ENCODE measurements around the gene TXNDC15. TPM values are rescaled to one million over a fixed set of nuclear protein-coding genes. Genes with fewer than 3 reads are reported as not detected.

The TXNDC15 gene
- total RNA-seq, 1 experiment from 2014 or later = 47.4 TPM

DNA sequence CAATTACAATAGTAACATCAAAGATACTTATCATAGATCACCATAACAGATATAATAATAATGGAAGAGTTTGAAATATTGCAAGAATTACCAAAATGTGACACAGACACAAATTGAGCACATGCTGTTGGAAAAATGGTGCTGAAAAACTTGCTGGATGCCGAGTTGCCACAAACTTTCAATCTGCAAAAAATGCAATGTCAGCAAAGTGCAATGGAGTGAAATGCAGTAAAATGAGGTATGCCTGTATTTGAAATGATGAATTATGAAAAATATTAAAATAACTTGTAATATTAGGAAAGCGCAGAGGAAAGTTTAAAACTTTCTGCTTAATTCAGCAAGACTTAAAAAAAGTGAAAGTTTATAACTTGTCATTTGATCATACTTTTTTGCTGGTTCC, 18.8 kb downstream of the TXNDC15 start:
- intact Hi-C loops (cut with micrococcal nuclease; ENCODE audit: unreplicated experiment) = no loop called here

DNA sequence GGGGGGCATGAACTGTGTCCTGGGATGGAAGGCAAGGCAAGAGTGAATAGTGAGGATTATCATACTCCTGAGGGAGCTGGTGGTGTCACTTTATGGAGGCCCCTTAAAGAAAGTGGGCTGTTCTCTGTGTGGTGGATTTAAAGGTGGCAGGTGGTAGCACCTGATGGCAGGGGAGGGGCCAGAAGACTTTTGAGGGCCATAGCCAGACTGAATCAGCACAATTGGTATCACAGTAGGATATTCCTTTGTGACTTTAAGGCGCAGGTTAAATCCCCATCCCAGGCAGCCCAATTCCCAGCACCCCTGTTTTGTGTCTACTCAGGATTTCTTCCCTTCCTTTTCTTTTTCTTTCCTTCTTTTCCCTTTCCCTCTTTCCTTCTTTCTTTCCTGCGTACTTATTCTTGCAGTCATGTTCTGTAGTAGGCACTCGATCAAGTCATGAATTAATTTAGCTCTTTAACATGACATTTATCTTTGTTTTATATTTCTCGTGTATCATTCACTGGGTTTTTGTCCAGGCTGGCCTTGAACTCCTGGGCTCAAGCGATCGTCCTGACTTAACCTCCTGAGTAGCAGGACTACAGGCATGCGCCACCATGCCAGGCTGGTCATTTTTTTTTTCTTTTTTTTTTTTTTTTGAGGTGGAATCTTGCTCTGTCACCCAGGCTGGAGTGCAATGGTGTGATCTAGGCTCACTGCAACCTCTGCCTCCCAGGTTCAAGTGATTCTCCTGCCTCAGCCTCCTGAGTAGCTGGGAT, 19.8 kb downstream of the TXNDC15 start:
- H3K9me3 ChIP-seq (ENCODE audit: control insufficient read depth, insufficient read depth, low read depth, low read length) = no peaks in the 10 kb centered on the region
- CTCF ChIA-PET = no interaction called here
- no peak overlapping the region for H3K27ac ChIP-seq (ENCODE audit: low read length)
- DNase-seq (ENCODE audit: low read depth, low spot score) (no peak), ATAC-seq (no peak)
- no TSS peak for BruUV-seq (replicated peaks)
- H3K4me3 ChIP-seq (ENCODE audit: low read depth in 2 of 2, low read length in 2 of 2) = no peak overlapping the region
- intact Hi-C loops (cut with micrococcal nuclease; ENCODE audit: unreplicated experiment) (no loop called here), in situ Hi-C loops (cut with HindIII; ENCODE audit: low pct_unique_long_range_greater_than_20kb, low sequenced_read_pairs) (no loop called here)
- POLR2A ChIA-PET = no interaction called here
- H3K4me1 ChIP-seq (ENCODE audit: control insufficient read depth, insufficient read depth, low read length) = no peaks in the 10 kb centered on the region
- TF ChIP-seq POLR2AphosphoS5 (IDR thresholded peaks at IDR 0.05; ENCODE audit: low read depth, low read length) = no peak
- no peaks in the 10 kb centered on the region for H3K27me3 ChIP-seq (ENCODE audit: control insufficient read depth, insufficient read depth, low read length)
- no peaks in the 10 kb centered on the region for H3K36me3 ChIP-seq (ENCODE audit: control insufficient read depth, insufficient read depth, low read length)

More for the DNA sequence above, 18.8 kb downstream of the TXNDC15 start:
- TF ChIP-seq POLR2AphosphoS5 (IDR thresholded peaks at IDR 0.05; ENCODE audit: low read depth, low read length) = no peak
- Histone ChIP-seq H3K27me3 (ENCODE audit: control insufficient read depth, insufficient read depth, low read length) (no peaks in the 10 kb centered on the region), H3K9me3 (ENCODE audit: control insufficient read depth, insufficient read depth, low read depth, low read length) (no peaks in the 10 kb centered on the region), H3K4me1 (ENCODE audit: control insufficient read depth, insufficient read depth, low read length) (no peaks in the 10 kb centered on the region), H3K27ac (ENCODE audit: low read length) (no peak overlapping the region), H3K4me3 (ENCODE audit: low read depth in 2 of 2, low read length in 2 of 2) (no peak overlapping the region), H3K36me3 (ENCODE audit: control insufficient read depth, insufficient read depth, low read length) (no peaks in the 10 kb centered on the region)
- POLR2A ChIA-PET = no interaction called here
- no TSS peak for BruUV-seq (replicated peaks)
- ATAC-seq (no peak), DNase-seq (ENCODE audit: low read depth, low spot score) (no peak)
- CTCF ChIA-PET = interaction anchor here (0.6 kb wide), 2 partner anchors 9 to 55 kb away, joined by 3 to 4 read pairs; no protein-coding TSS in a partner anchor
- in situ Hi-C loops (cut with HindIII; ENCODE audit: low pct_unique_long_range_greater_than_20kb, low sequenced_read_pairs) = no loop called here

DNA sequence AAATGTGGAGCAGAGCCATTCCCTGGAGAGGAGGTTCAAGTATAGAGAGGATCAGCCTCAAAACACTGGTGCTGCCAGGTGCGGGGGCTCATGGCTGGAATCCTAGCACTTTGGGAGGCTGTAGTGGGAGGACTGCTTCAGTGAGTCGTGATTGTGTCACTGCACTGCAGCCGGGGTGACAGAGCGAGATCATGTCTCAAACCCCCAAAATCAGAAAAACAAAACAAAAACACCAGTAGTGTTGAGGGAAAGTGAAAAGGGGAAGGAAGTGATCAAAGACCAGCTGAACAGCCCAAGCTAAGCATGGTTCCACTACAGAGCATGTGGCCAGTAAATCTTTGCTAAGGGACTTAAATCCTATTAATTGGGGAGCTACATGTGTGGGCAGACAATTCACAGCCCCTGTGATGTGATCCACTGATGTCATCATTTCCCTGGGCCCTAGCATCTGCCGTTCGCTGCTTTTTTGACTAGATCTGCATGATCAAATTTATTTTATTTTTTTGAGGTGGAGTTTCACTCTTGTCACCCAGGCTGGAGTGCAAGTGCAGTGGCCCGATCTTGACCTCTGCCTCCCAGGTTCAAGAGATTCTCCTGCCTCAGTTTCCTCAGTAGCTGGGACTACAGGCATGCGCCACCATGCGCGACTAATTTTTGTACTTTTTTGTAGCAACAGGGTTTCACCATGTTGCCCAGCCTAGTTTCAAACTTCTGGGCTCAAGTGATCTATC, 28.1 kb downstream of the TXNDC15 start:
- ChIA-PET POLR2A (interaction anchor here (0.8 kb wide), 1 partner anchor 11 kb away, joined by 3 read pairs; no protein-coding TSS in a partner anchor), CTCF (interaction anchor here (1.0 kb wide), 1 partner anchor 9 kb away, joined by 3 read pairs; no protein-coding TSS in a partner anchor)
- no TSS peak for BruUV-seq (replicated peaks)
- in situ Hi-C loops (cut with HindIII; ENCODE audit: low pct_unique_long_range_greater_than_20kb, low sequenced_read_pairs) (no loop called here), intact Hi-C loops (cut with micrococcal nuclease; ENCODE audit: unreplicated experiment) (no loop called here)
- ATAC-seq = no peak
- H3K4me3 ChIP-seq (ENCODE audit: low read depth in 2 of 2, low read length in 2 of 2) = no peak overlapping the region
- peaks cover 7% of the 10 kb centered on the region; the same call in 1 of the 2 replicates for H3K4me1 ChIP-seq (ENCODE audit: control insufficient read depth, insufficient read depth, low read length)
- no peak for TF ChIP-seq TCF7L2 (IDR thresholded peaks at IDR 0.05; ENCODE audit: low read depth, low read length)
- TF ChIP-seq SIN3A (IDR thresholded peaks at IDR 0.05; ENCODE audit: borderline replicate concordance, insufficient read depth, low read depth, low read length) = no peak
- TF ChIP-seq, protein P1, sequence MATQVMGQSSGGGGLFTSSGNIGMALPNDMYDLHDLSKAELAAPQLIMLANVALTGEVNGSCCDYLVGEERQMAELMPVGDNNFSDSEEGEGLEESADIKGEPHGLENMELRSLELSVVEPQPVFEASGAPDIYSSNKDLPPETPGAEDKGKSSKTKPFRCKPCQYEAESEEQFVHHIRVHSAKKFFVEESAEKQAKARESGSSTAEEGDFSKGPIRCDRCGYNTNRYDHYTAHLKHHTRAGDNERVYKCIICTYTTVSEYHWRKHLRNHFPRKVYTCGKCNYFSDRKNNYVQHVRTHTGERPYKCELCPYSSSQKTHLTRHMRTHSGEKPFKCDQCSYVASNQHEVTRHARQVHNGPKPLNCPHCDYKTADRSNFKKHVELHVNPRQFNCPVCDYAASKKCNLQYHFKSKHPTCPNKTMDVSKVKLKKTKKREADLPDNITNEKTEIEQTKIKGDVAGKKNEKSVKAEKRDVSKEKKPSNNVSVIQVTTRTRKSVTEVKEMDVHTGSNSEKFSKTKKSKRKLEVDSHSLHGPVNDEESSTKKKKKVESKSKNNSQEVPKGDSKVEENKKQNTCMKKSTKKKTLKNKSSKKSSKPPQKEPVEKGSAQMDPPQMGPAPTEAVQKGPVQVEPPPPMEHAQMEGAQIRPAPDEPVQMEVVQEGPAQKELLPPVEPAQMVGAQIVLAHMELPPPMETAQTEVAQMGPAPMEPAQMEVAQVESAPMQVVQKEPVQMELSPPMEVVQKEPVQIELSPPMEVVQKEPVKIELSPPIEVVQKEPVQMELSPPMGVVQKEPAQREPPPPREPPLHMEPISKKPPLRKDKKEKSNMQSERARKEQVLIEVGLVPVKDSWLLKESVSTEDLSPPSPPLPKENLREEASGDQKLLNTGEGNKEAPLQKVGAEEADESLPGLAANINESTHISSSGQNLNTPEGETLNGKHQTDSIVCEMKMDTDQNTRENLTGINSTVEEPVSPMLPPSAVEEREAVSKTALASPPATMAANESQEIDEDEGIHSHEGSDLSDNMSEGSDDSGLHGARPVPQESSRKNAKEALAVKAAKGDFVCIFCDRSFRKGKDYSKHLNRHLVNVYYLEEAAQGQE (IDR thresholded peaks at IDR 0.05; ENCODE audit: insufficient read depth in 1 of 2, low read depth in 2 of 2, low read length in 1 of 2) = no peak
- no peak overlapping the region for H3K27ac ChIP-seq (ENCODE audit: low read length)
- no peaks in the 10 kb centered on the region for H3K27me3 ChIP-seq (ENCODE audit: control insufficient read depth, insufficient read depth, low read length)
- H3K36me3 ChIP-seq (ENCODE audit: control insufficient read depth, insufficient read depth, low read length) = no peaks in the 10 kb centered on the region; the same call in 1 of the 2 replicates
- no peaks in the 10 kb centered on the region for H3K9me3 ChIP-seq (ENCODE audit: control insufficient read depth, insufficient read depth, low read depth, low read length)
- no peak for DNase-seq (ENCODE audit: low read depth, low spot score)
